ENCODE measurements around the gene SESTD1. TPM values are rescaled to one million over a fixed set of nuclear protein-coding genes. Genes with fewer than 3 reads are reported as not detected.
"Not testable (repeated sequence)": the region's sequence is repeated elsewhere in the genome, so short reads cannot be mapped to it uniquely, and the experiment has no call there.

SESTD1 gene
- total RNA-seq, 1 donor from 2014 or later, result 19.4 TPM

GRCh38 chr2:179211355-179211754, 53.3 kb downstream of the SESTD1 start:
- H2AFZ ChIP-seq (ENCODE audit: low read depth, low read length), result no peak overlapping the region
- no peak overlapping the region for H3K9ac ChIP-seq (ENCODE audit: low read length)
- H3K4me3 Mint-ChIP-seq (ENCODE audit: unreplicated experiment), result no peak overlapping the region
- H3K79me2 ChIP-seq (ENCODE audit: insufficient read depth, low read length), result peaks cover 10% of the 10 kb centered on the region
- no peak overlapping the region for H3K27ac ChIP-seq (ENCODE audit: low read depth, low read length)
- no peaks in the 10 kb centered on the region for H3K9me3 ChIP-seq (ENCODE audit: insufficient read depth, low read depth, low read length)
- DNase-seq (ENCODE audit: low read depth) (no peak), FAIRE-seq (no peak)
- no peaks in the 10 kb centered on the region for H4K20me1 ChIP-seq (ENCODE audit: insufficient read depth, low read length)
- H3K4me1 ChIP-seq (ENCODE audit: insufficient read depth, low read length), result no peaks in the 10 kb centered on the region
- TF ChIP-seq EZH2 (IDR thresholded peaks at IDR 0.05; ENCODE audit: insufficient read depth, low read length) (no peak), CTCF (IDR thresholded peaks at IDR 0.05; ENCODE audit: insufficient read depth, low read depth, low read length) (no peak)
- no peak overlapping the region for H3K4me2 ChIP-seq (ENCODE audit: low read length)
- no peaks in the 10 kb centered on the region for H3K27me3 Mint-ChIP-seq (ENCODE audit: low read depth, unreplicated experiment)
- H3K36me3 Mint-ChIP-seq (ENCODE audit: low read depth, unreplicated experiment), result peaks cover 5% of the 10 kb centered on the region
- H3K27ac Mint-ChIP-seq (ENCODE audit: unreplicated experiment), result no peak overlapping the region
- H3K36me3 ChIP-seq (ENCODE audit: insufficient read depth, low read length), result no peaks in the 10 kb centered on the region
- H3K9me3 Mint-ChIP-seq (ENCODE audit: unreplicated experiment), result peaks cover 21% of the 10 kb centered on the region
- no peak overlapping the region for H3K4me3 ChIP-seq (ENCODE audit: insufficient read depth, low read depth, low read length)
- no peaks in the 10 kb centered on the region for H3K27me3 ChIP-seq (ENCODE audit: insufficient read depth, low read length)
- no peaks in the 10 kb centered on the region for H3K4me1 Mint-ChIP-seq (ENCODE audit: low read depth, unreplicated experiment)

- FAIRE-seq, result not testable (repeated sequence)
These were observed 56.4 kb downstream of the SESTD1 start for GRCh38 chr2:179208277-179208676.

GRCh38 chr2:179207047-179207446, 57.6 kb downstream of the SESTD1 start:
- Histone ChIP-seq H3K4me1 (ENCODE audit: insufficient read depth, low read length) (no peaks in the 10 kb centered on the region), H3K36me3 (ENCODE audit: insufficient read depth, low read length) (no peaks in the 10 kb centered on the region), H3K79me2 (ENCODE audit: insufficient read depth, low read length) (peaks cover 15% of the 10 kb centered on the region), H3K4me2 (ENCODE audit: low read length) (no peak overlapping the region), H3K27me3 (ENCODE audit: insufficient read depth, low read length) (no peaks in the 10 kb centered on the region), H3K4me3 (ENCODE audit: insufficient read depth, low read depth, low read length) (no peak overlapping the region), H4K20me1 (ENCODE audit: insufficient read depth, low read length) (no peaks in the 10 kb centered on the region), H3K27ac (ENCODE audit: low read depth, low read length) (no peak overlapping the region), H3K9ac (ENCODE audit: low read length) (no peak overlapping the region), H3K9me3 (ENCODE audit: insufficient read depth, low read depth, low read length) (no peaks in the 10 kb centered on the region), H2AFZ (ENCODE audit: low read depth, low read length) (no peak overlapping the region)
- DNase-seq (ENCODE audit: low read depth) (no peak), FAIRE-seq (no peak)
- Mint-ChIP-seq H3K4me3 (ENCODE audit: unreplicated experiment) (no peak overlapping the region), H3K4me1 (ENCODE audit: low read depth, unreplicated experiment) (no peaks in the 10 kb centered on the region), H3K27ac (ENCODE audit: unreplicated experiment) (no peak overlapping the region), H3K36me3 (ENCODE audit: low read depth, unreplicated experiment) (peaks cover 10% of the 10 kb centered on the region), H3K27me3 (ENCODE audit: low read depth, unreplicated experiment) (no peaks in the 10 kb centered on the region), H3K9me3 (ENCODE audit: unreplicated experiment) (peaks cover 17% of the 10 kb centered on the region)
- TF ChIP-seq EZH2 (IDR thresholded peaks at IDR 0.05; ENCODE audit: insufficient read depth, low read length) (no peak), CTCF (IDR thresholded peaks at IDR 0.05; ENCODE audit: insufficient read depth, low read depth, low read length) (no peak)

More at GRCh38 chr2:179208277-179208676, 56.4 kb downstream of the SESTD1 start:
- not testable (repeated sequence) for H2AFZ ChIP-seq (ENCODE audit: low read depth, low read length); H3K9me3 ChIP-seq (ENCODE audit: insufficient read depth, low read depth, low read length); DNase-seq (ENCODE audit: low read depth); H3K9ac ChIP-seq (ENCODE audit: low read length); H3K27me3 Mint-ChIP-seq (ENCODE audit: low read depth, unreplicated experiment); H3K36me3 ChIP-seq (ENCODE audit: insufficient read depth, low read length); H3K36me3 Mint-ChIP-seq (ENCODE audit: low read depth, unreplicated experiment); H3K4me1 Mint-ChIP-seq (ENCODE audit: low read depth, unreplicated experiment); H3K4me3 Mint-ChIP-seq (ENCODE audit: unreplicated experiment); H4K20me1 ChIP-seq (ENCODE audit: insufficient read depth, low read length); H3K4me1 ChIP-seq (ENCODE audit: insufficient read depth, low read length); H3K27me3 ChIP-seq (ENCODE audit: insufficient read depth, low read length); H3K27ac Mint-ChIP-seq (ENCODE audit: unreplicated experiment); H3K27ac ChIP-seq (ENCODE audit: low read depth, low read length); H3K4me2 ChIP-seq (ENCODE audit: low read length); H3K4me3 ChIP-seq (ENCODE audit: insufficient read depth, low read depth, low read length)
- H3K9me3 Mint-ChIP-seq (ENCODE audit: unreplicated experiment), result peaks cover 17% of the 10 kb centered on the region
- H3K79me2 ChIP-seq (ENCODE audit: insufficient read depth, low read length), result peaks cover 10% of the 10 kb centered on the region
